Neural crest cell (in vitro differentiated cells): ENCODE data around the gene ARF1. TPM values are rescaled to one million over a fixed set of nuclear protein-coding genes. Genes with fewer than 3 reads are reported as not detected.

ENCODE experiments used
- DNase-seq: peaks from one replicate; pipeline ENCODE4 v3.0.0; 2021; ENCODE audit warnings: low read depth, mixed read lengths, low spot score
- H3K27ac Mint-ChIP-seq: one replicate; pipeline ENCODE4 v1.8.0; 2021; ENCODE audit warnings: mild to moderate bottlenecking, mixed read lengths; ENCODE audit not compliant: unreplicated experiment
- H3K27me3 Mint-ChIP-seq: 2 replicates; pipeline ENCODE4 v1.8.0; 2021; ENCODE audit warnings: low read depth, mild to moderate bottlenecking, mixed read lengths
- H3K36me3 Mint-ChIP-seq: 2 replicates; pipeline ENCODE4 v1.8.0; 2021; ENCODE audit warnings: low read depth, mild to moderate bottlenecking, mixed read lengths
- H3K4me1 Mint-ChIP-seq: 2 replicates; pipeline ENCODE4 v1.8.0; 2021; ENCODE audit warnings: mixed read lengths
- H3K4me3 Mint-ChIP-seq: one replicate; pipeline ENCODE4 v1.8.0; 2021; ENCODE audit warnings: mild to moderate bottlenecking, mixed read lengths
- H3K9me3 Mint-ChIP-seq: 2 replicates; pipeline ENCODE4 v1.8.0; 2021; ENCODE audit warnings: mixed read lengths
- CTCF ChIP-seq: fragments of 200-600 bp; sonication (generic); conservative IDR thresholded peaks from 2 replicates; pipeline ENCODE4 v1.5.0; 2021; ENCODE audit warnings: antibody characterized with exemption, mild to moderate bottlenecking
- total RNA-seq: library from RNA; stranded (reverse); gene quantifications from 2 replicates; pipeline ENCODE4 v1.2.1, GENCODE V29; 2021

The ARF1 gene
- total RNA-seq, 1 donor from 2014 or later = 237 TPM

GRCh38 chr1:228093050-228093906 is 10.8 kb downstream of the ARF1 start:
- H3K4me1 Mint-ChIP-seq = peaks cover 29% of the 10 kb centered on the region

GRCh38 chr1:228094432-228095016 is 12.0 kb downstream of the ARF1 start:
- no peak overlapping the region for H3K27ac Mint-ChIP-seq
- H3K9me3 Mint-ChIP-seq = peaks cover 11% of the 10 kb centered on the region
- TF ChIP-seq CTCF = no peak
- no peak for DNase-seq
- H3K36me3 Mint-ChIP-seq = peaks cover 44% of the 10 kb centered on the region
- H3K27me3 Mint-ChIP-seq = no peaks in the 10 kb centered on the region
- peak overlapping the region; percentile 65 for H3K4me3 Mint-ChIP-seq
- peaks cover 18% of the 10 kb centered on the region for H3K4me1 Mint-ChIP-seq

More at GRCh38 chr1:228093050-228093906, 10.8 kb downstream of the ARF1 start:
- no peak for TF ChIP-seq CTCF
- DNase-seq = no peak
- no peak overlapping the region for H3K4me3 Mint-ChIP-seq
- H3K9me3 Mint-ChIP-seq = peaks cover 11% of the 10 kb centered on the region
- H3K27me3 Mint-ChIP-seq = no peaks in the 10 kb centered on the region
- H3K36me3 Mint-ChIP-seq = peaks cover 38% of the 10 kb centered on the region
- no peak overlapping the region for H3K27ac Mint-ChIP-seq

- Mint-ChIP-seq H3K4me3 (peak overlapping the region; percentile 65), H3K36me3 (peaks cover 45% of the 10 kb centered on the region), H3K27me3 (no peaks in the 10 kb centered on the region), H3K4me1 (peaks cover 14% of the 10 kb centered on the region), H3K27ac (no peak overlapping the region), H3K9me3 (peaks cover 11% of the 10 kb centered on the region)
- no peak for DNase-seq
- no peak for TF ChIP-seq CTCF
Measured at GRCh38 chr1:228095161-228095560, 12.7 kb downstream of the ARF1 start.

GRCh38 chr1:228095938-228096337 is 13.4 kb downstream of the ARF1 start:
- Mint-ChIP-seq H3K27ac (peak overlapping the region; percentile 43), H3K27me3 (no peaks in the 10 kb centered on the region), H3K4me3 (no peak overlapping the region), H3K9me3 (peaks cover 11% of the 10 kb centered on the region), H3K36me3 (peaks cover 45% of the 10 kb centered on the region), H3K4me1 (peaks cover 7% of the 10 kb centered on the region)
- TF ChIP-seq CTCF = no peak
- no peak for DNase-seq

- Mint-ChIP-seq H3K27ac (no peak overlapping the region), H3K4me1 (peaks cover 6% of the 10 kb centered on the region), H3K27me3 (no peaks in the 10 kb centered on the region), H3K9me3 (peaks cover 11% of the 10 kb centered on the region), H3K4me3 (no peak overlapping the region), H3K36me3 (peaks cover 45% of the 10 kb centered on the region)
- TF ChIP-seq CTCF = no peak
- no peak for DNase-seq
Measured at GRCh38 chr1:228096416-228097332, 14.2 kb downstream of the ARF1 start.
